Gastroesophageal sphincter (tissue), 4 donors: ENCODE data around the gene LRP1B. TPM values are rescaled to one million over a fixed set of nuclear protein-coding genes. Genes with fewer than 3 reads are reported as not detected.

ENCODE experiments used
- ATAC-seq: fragments of 150-250 bp; one replicate; pipeline ENCODE4 v1.9.1; 2016; ENCODE audit warnings: mild to moderate bottlenecking, moderate library complexity
- H3K27ac ChIP-seq, 4 donors: fragments of 200-600 bp; sonication (generic) in 3 of 4; 1 replicate in 3 of 4; 2 replicates in 1 of 4; pipeline ENCODE4 v1.5.1; 2016 to 2019
- H3K27me3 ChIP-seq: fragments of 200-600 bp; sonication (generic); one replicate; pipeline ENCODE4 v1.5.1; 2019
- H3K36me3 ChIP-seq, 2 donors: fragments of 200-600 bp; sonication (generic); one replicate each; pipeline ENCODE4 v1.5.1; 2019; ENCODE audit warnings: control low read depth in 1 of 2
- H3K4me1 ChIP-seq, 3 donors: fragments of 200-600 bp; sonication (generic); 1 replicate in 2 of 3; 2 replicates in 1 of 3; pipeline ENCODE4 v1.5.1; 2016 to 2019; ENCODE audit warnings: control low read depth in 2 of 3
- H3K4me3 ChIP-seq, 2 donors: fragments of 200-600 bp; sonication (generic); one replicate each; pipeline ENCODE4 v1.5.1; 2019; ENCODE audit warnings: mild to moderate bottlenecking in 1 of 2, moderate library complexity in 1 of 2
- H3K9me3 ChIP-seq, 3 donors: fragments of 200-600 bp; sonication (generic); one replicate each; pipeline ENCODE4 v1.5.1; 2017 to 2019; ENCODE audit warnings: control low read depth in 2 of 3
- EP300 ChIP-seq: sonication (generic); formaldehyde crosslinking; IDR thresholded peaks from one replicate; pipeline ENCODE4 v1.6.1; 2017; ENCODE audit warnings: antibody characterized with exemption, mild to moderate bottlenecking
- POLR2A ChIP-seq, 2 donors: fragments of 450-650 bp; IDR thresholded peaks; one replicate each; pipeline ENCODE4 v1.6.1; 2017; ENCODE audit warnings: antibody characterized with exemption in 2 of 2, mild to moderate bottlenecking in 2 of 2, moderate library complexity in 1 of 2
- POLR2AphosphoS5 ChIP-seq: sonication (generic); formaldehyde crosslinking; IDR thresholded peaks from one replicate; pipeline ENCODE4 v1.6.1; 2017; ENCODE audit warnings: antibody characterized with exemption
- WGBS, 2 donors: methylation state at CpG; one replicate each; pipeline ENCODE4 v1.1.5; 2018; ENCODE audit warnings: low coverage in 1 of 2; 5-methylcytosine and 5-hydroxymethylcytosine counted together
- total RNA-seq, 4 donors: library from RNA; depleted of rRNA; stranded (reverse); fragments of >200 nt; gene quantifications; one replicate each; pipeline ENCODE4 v1.1.0, GENCODE V29; 2016
- TF ChIP-seq, protein P1 (sequence below), 4 experiments: fragments of 200-600 bp in 2 of 4; fragments of 450-650 bp in 2 of 4; sonication (generic) in 1 of 4; IDR thresholded peaks; one replicate each; pipeline ENCODE4 v1.5.1; 2017 to 2019; ENCODE audit warnings: antibody characterized with exemption in 4 of 4, mild to moderate bottlenecking in 2 of 4, moderate library complexity in 2 of 4

The LRP1B gene
- total RNA-seq, 4 donors from 2014 or later = 0.27 to 20.7 (median 3.2) TPM

DNA sequence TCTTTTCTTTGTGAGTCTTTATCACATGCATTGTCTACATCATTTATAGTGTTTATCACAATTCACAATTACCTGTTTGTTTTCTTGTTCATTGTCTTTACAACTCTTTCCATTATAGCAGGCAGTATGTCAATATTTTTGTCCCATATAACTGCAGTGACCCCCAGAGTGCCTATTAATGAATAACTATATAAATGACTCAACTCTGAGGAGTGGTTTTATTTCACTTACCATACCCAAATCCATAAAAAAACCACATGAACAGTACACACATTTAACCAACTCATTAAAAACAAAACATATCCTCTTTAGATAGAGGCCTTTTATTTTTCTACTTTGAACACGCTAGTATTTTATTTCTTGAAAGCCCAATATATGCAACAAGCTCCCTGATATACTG lies 1931.5 kb downstream of the LRP1B start:
- no peak overlapping the region for H3K4me3 ChIP-seq
- 70 to 100% methylated on average over 1 of the region's 1 CpG for WGBS, 2 donors

DNA sequence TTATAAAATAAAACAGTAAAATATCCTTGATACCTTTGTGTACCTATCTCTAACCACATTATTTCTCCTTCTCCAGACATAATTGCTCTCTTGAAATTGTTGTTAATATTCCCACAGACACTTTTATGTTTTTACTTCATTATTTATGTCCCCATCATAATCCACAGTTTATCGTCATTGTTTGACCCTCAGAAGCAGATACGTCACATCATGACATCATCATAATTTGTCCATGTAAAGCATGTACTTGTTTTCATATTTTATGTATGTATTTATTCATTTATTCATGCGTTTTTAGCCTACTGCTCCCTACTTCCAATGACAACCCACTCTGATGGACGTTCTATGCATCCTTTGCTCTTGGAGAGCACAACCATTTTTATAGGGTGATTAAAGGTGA lies 1943.7 kb downstream of the LRP1B start:
- Histone ChIP-seq H3K36me3 (no peaks in the 10 kb centered on the region), H3K27me3 (no peaks in the 10 kb centered on the region), H3K27ac (no peak overlapping the region), H3K4me3 (no peak overlapping the region), H3K9me3 (no peaks in the 10 kb centered on the region), H3K4me1 (no peaks in the 10 kb centered on the region)
- TF ChIP-seq EP300 (no peak), POLR2A (IDR thresholded peaks at IDR 0.05) (no peak), POLR2AphosphoS5 (no peak)
- TF ChIP-seq, protein P1, sequence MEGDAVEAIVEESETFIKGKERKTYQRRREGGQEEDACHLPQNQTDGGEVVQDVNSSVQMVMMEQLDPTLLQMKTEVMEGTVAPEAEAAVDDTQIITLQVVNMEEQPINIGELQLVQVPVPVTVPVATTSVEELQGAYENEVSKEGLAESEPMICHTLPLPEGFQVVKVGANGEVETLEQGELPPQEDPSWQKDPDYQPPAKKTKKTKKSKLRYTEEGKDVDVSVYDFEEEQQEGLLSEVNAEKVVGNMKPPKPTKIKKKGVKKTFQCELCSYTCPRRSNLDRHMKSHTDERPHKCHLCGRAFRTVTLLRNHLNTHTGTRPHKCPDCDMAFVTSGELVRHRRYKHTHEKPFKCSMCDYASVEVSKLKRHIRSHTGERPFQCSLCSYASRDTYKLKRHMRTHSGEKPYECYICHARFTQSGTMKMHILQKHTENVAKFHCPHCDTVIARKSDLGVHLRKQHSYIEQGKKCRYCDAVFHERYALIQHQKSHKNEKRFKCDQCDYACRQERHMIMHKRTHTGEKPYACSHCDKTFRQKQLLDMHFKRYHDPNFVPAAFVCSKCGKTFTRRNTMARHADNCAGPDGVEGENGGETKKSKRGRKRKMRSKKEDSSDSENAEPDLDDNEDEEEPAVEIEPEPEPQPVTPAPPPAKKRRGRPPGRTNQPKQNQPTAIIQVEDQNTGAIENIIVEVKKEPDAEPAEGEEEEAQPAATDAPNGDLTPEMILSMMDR (IDR thresholded peaks at IDR 0.05) = no peak
- 74 to 87% methylated on average over 4 of the region's 4 CpGs for WGBS, 2 donors
- no peak for ATAC-seq

More for the DNA sequence above, 1931.5 kb downstream of the LRP1B start:
- TF ChIP-seq POLR2AphosphoS5 (no peak), EP300 (no peak), POLR2A (IDR thresholded peaks at IDR 0.05) (no peak)
- TF ChIP-seq, protein P1 (IDR thresholded peaks at IDR 0.05) = no peak
- Histone ChIP-seq H3K9me3 (peaks cover 0 to 8% (median 0%) of the 10 kb centered on the region in 3 donors), H3K4me1 (no peaks in the 10 kb centered on the region), H3K36me3 (no peaks in the 10 kb centered on the region), H3K27me3 (no peaks in the 10 kb centered on the region), H3K27ac (no peak overlapping the region)
- ATAC-seq = no peak

DNA sequence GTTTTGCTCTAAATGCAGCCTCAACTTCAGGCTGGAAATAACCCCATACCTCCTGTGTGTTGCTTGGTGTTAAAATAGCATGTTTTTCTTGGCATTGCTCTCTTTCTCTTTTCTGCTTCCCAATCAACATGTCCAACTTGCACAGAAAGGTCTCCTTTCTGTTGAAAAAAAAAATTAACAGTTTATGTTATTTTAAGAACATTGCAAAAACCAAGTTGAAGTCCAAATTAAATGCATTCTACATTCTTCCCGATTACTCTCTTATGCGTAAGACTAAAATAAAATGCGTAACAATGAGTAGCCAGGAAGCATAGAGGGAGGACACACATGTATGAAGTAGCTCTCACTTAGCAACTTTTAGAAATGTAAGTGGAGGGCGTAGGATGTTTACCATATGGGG lies 1944.5 kb downstream of the LRP1B start:
- no peaks in the 10 kb centered on the region for H3K4me1 ChIP-seq
- H3K36me3 ChIP-seq = no peaks in the 10 kb centered on the region
- no peak overlapping the region for H3K4me3 ChIP-seq
- no peaks in the 10 kb centered on the region for H3K9me3 ChIP-seq
- WGBS, 2 donors = 48 to 61% methylated on average over 3 to 4 of the region's 4 CpGs
- no peaks in the 10 kb centered on the region for H3K27me3 ChIP-seq
- H3K27ac ChIP-seq = no peak overlapping the region
- no peak for TF ChIP-seq POLR2AphosphoS5
- TF ChIP-seq POLR2A (IDR thresholded peaks at IDR 0.05) = no peak
- TF ChIP-seq, protein P1 (IDR thresholded peaks at IDR 0.05) = no peak
- no peak for TF ChIP-seq EP300
- ATAC-seq = no peak

DNA sequence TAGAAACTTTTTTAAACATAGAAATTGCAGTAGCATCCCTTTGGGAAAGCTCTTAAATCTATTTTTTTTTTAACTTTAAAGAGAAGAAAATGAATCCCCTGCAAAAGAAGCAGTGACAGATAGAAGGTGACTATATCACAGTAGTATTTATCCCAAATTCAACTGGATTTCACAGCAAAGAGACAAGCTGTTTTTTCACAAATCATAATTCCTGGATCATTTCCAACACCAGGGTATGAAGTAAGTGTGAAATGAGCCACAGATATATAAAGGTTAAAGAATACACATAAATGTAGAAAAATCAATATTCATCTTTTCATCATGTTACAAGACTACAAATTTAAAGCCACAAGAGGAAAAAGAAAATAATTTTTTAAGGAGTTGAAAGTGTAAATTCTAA lies 1945.7 kb downstream of the LRP1B start:
- H3K36me3 ChIP-seq = no peaks in the 10 kb centered on the region
- no peaks in the 10 kb centered on the region for H3K9me3 ChIP-seq
- H3K27me3 ChIP-seq = no peaks in the 10 kb centered on the region
- no peak for ATAC-seq
- H3K4me1 ChIP-seq = no peaks in the 10 kb centered on the region
- no peak for TF ChIP-seq POLR2A (IDR thresholded peaks at IDR 0.05)
- no peak for TF ChIP-seq EP300
- no peak for TF ChIP-seq POLR2AphosphoS5
- TF ChIP-seq, protein P1 (IDR thresholded peaks at IDR 0.05) = no peak
- no peak overlapping the region for H3K27ac ChIP-seq
- H3K4me3 ChIP-seq = no peak overlapping the region

DNA sequence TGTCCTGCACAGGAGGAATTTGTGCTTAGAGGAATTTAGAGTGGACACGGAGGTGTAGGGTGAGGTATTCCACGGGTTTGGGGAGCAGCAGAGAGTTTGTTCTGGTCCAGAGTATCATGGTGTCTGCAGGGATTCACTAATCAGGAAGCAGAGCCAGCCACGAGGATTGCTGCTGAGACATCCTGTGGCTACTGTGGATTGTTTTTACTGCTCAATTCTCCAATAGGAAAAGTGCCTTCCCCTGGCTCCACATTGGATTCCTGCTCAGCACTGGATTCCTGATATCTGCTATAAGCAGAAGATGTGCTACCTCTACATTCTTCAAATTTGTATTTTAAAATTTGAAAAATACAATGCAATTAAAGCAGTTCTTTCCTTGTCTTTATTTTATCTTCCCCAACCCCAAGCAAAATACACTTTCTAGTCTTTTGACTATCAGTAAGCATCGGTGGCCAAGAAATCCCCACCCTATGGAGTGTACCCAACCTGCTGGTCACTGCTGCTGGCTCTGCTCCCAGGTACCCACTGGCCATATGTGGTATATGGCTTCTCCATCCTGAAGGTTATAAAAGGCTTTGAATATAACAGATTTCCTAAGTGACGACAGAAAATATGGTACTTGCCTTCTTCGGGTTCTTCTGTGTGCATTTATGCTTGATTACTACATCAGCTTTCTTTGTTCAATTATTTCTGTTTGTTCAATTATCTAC lies 1947.6 kb downstream of the LRP1B start:
- H3K27me3 ChIP-seq = no peaks in the 10 kb centered on the region
- no peak overlapping the region for H3K27ac ChIP-seq
- no peaks in the 10 kb centered on the region for H3K4me1 ChIP-seq
- no peak for ATAC-seq
- H3K9me3 ChIP-seq = no peaks in the 10 kb centered on the region
- no peak overlapping the region for H3K4me3 ChIP-seq
- H3K36me3 ChIP-seq = no peaks in the 10 kb centered on the region
- WGBS, 2 donors = 82 to 100% methylated on average over 4 to 6 of the region's 6 CpGs
- TF ChIP-seq POLR2AphosphoS5 (no peak), EP300 (no peak), POLR2A (IDR thresholded peaks at IDR 0.05) (no peak)
- TF ChIP-seq, protein P1 (IDR thresholded peaks at IDR 0.05) = no peak
